GM15510 (cell line): ENCODE results near the gene LIN9.

Source experiments
- POLR2A ChIP-seq: IDR thresholded peaks from 3 replicates; pipeline ENCODE4 v1.6.1; 2011; ENCODE audit warnings: borderline replicate concordance; ENCODE audit not compliant: insufficient read length; ENCODE audit errors: extremely low read depth

LIN9 gene

GRCh38 chr1:226210571-226211176, 98.3 kb downstream of the LIN9 start:
- no peak for TF ChIP-seq POLR2A

- no peak for TF ChIP-seq POLR2A
Observed at GRCh38 chr1:226209307-226210059, 99.5 kb downstream of the LIN9 start.

- no peak for TF ChIP-seq POLR2A
Observed at GRCh38 chr1:226207048-226207447, 101.9 kb downstream of the LIN9 start.

- no peak for TF ChIP-seq POLR2A
Observed at GRCh38 chr1:226204198-226204597, 104.8 kb downstream of the LIN9 start.

- no peak for TF ChIP-seq POLR2A
Observed at GRCh38 chr1:226203655-226204054, 105.3 kb downstream of the LIN9 start.

- no peak for TF ChIP-seq POLR2A
Observed at GRCh38 chr1:226203240-226203639, 105.7 kb downstream of the LIN9 start.

- TF ChIP-seq POLR2A = no peak
Observed at GRCh38 chr1:226202246-226202645, 106.7 kb downstream of the LIN9 start.

GRCh38 chr1:226201029-226201593, 107.9 kb downstream of the LIN9 start:
- no peak for TF ChIP-seq POLR2A

- TF ChIP-seq POLR2A = no peak
Observed at GRCh38 chr1:226199971-226200370, 109.0 kb downstream of the LIN9 start.

- TF ChIP-seq POLR2A = no peak
Observed at GRCh38 chr1:226195144-226195543, 113.8 kb downstream of the LIN9 start.

- TF ChIP-seq POLR2A = no peak
Observed at GRCh38 chr1:226187380-226187779, 121.6 kb downstream of the LIN9 start.

- no peak for TF ChIP-seq POLR2A
Observed at GRCh38 chr1:226187019-226187322, 122.0 kb downstream of the LIN9 start.

- TF ChIP-seq POLR2A = peak; percentile 95
Observed at GRCh38 chr1:226186124-226187018, 122.6 kb downstream of the LIN9 start, which contains the start of gene ACBD3. Gene ACBD3 (minus strand): TSS chr1:226186741. CDS start chr1:226186675, 66 bp downstream.

GRCh38 chr1:226185141-226186036, 123.6 kb downstream of the LIN9 start:
- no peak for TF ChIP-seq POLR2A
